Subcutaneous adipose tissue (tissue), 4 donors: ENCODE data around the gene NYNRIN. TPM values are rescaled to one million over a fixed set of nuclear protein-coding genes. Genes with fewer than 3 reads are reported as not detected.

Experiments
- total RNA-seq, 4 donors: library from RNA; depleted of rRNA; stranded (reverse); fragments of >200 nt; gene quantifications; one replicate each; pipeline ENCODE4 v1.1.0, GENCODE V29; 2016
- TF ChIP-seq, protein P1 (sequence below): fragments of 450-650 bp; IDR thresholded peaks from one replicate; pipeline ENCODE4 v1.5.1; 2016; ENCODE audit warnings: low read depth, mild to moderate bottlenecking, control low read depth, antibody characterized with exemption, moderate library complexity

The NYNRIN gene
- total RNA-seq, 4 donors from 2014 or later: 4.7 to 14.5 (median 7.8) TPM

DNA sequence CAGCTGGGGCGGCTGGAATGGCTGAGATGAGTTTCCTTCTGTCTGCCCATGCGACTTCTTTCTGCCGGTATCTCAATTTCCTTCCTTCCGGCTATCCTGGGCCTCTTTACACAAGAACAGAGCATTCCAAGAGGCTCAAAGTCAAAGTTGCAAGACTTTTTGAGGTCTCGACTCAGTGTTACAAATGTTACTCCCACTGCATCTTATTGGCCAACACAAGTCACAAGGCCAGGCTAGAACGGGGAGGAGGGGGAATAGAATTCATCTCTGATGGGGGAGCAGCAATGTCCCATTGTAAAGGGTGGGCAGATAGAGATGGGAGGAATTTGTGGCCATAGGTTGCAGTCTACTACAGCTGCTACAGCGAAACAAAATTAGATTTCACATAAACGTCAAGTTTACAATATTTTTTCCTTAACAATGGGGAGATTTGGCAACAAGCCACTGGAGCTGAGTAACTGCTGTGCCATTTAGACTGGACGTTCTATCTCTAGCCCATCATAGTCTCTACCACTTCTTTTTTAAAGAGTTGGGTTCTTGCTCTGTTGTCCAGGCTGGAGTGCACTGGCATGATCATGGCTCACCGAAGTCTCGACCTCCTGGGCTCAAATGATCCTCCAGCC lies 9.5 kb upstream of the NYNRIN start:
- TF ChIP-seq, protein P1, sequence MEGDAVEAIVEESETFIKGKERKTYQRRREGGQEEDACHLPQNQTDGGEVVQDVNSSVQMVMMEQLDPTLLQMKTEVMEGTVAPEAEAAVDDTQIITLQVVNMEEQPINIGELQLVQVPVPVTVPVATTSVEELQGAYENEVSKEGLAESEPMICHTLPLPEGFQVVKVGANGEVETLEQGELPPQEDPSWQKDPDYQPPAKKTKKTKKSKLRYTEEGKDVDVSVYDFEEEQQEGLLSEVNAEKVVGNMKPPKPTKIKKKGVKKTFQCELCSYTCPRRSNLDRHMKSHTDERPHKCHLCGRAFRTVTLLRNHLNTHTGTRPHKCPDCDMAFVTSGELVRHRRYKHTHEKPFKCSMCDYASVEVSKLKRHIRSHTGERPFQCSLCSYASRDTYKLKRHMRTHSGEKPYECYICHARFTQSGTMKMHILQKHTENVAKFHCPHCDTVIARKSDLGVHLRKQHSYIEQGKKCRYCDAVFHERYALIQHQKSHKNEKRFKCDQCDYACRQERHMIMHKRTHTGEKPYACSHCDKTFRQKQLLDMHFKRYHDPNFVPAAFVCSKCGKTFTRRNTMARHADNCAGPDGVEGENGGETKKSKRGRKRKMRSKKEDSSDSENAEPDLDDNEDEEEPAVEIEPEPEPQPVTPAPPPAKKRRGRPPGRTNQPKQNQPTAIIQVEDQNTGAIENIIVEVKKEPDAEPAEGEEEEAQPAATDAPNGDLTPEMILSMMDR: no peak

DNA sequence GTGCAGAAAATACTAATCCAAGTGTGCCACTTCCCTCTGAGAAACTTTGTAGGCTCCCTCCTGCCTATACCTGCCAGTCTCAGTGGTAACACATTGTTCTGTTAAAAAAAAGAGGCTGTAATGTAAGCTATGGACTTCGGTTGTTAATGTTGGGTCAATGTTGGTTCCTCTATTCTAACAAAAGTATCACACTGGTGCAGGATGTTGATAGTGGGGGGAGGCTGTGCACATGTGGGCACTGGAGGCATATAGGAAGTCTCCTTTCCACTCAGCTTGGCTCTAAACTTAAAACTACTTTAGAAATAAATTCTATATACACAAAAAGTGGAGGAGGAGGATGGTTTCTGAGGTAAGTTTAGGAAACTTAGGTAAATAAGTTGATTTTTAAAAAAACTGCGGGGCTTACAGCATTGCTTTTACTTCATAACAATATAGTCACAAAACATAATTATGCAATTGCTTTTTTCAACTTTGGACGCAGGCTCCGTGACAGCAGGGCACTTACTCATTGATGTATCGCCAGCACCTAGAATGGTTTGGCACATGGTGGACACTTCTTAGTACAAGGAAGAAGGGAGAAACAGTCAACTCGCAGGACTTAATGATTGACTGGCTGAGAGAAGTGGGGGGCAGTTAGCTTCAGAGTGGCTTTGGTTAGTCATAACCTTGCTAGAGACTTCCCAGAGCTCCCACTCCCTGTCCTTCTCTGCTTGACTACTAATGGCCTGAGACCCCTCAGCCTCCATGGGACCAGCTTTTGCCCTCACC lies 7.9 kb upstream of the NYNRIN start:
- TF ChIP-seq, protein P1: no peak

DNA sequence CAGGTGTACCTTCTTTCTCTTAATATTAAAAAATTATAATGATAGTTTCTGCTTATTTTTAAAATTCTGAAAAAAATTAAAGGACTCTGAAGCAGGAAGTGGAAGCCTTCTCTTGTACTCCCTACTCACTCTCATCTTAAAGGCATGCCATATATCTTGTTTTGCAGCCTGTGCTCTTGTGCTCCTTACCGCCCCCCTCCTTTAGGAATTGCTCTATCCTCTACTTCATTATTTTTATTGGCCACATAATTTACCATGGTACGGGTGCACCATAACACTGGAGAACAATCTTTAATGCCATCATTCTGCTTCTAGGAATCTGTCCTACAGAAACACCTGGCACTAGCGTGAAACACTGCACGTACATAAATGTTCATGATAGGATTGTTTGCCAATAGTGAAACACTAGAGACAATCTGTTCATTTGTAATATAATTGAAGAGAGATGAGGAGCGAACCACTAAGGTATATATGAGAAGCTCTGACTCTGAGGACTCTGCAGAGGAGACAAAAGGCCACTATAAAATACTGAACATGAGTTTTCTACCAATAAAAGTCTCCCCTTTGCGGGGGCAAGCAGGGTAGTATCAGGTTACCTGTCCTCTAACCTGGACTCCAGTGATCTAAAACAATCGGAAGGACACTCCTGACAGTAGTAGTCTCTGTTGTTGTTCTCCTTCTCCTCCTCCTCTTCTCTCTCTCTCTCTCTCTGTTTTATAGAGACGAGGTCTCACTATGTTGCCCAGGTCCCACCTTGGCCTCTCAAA lies 6.3 kb upstream of the NYNRIN start:
- TF ChIP-seq, protein P1: no peak

DNA sequence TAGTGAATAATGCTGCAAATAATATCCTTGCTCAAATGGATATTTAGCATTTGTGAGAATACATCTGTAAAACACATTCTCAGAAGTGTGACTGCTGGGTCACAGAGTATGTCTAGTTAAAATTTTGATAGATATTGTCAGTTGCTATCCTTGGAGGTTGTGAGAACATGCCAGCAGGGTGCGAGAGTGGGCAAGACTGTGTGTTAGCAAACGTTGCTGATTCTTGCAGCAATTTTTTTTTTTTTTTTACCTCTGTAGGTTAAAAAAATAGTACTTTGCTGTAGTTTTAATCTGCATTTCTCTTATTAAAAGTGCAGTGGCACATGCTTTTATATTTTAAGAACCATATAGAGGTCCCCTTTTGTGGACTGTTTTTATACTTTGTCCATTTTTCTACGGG lies 4.5 kb upstream of the NYNRIN start:
- TF ChIP-seq, protein P1: no peak

DNA sequence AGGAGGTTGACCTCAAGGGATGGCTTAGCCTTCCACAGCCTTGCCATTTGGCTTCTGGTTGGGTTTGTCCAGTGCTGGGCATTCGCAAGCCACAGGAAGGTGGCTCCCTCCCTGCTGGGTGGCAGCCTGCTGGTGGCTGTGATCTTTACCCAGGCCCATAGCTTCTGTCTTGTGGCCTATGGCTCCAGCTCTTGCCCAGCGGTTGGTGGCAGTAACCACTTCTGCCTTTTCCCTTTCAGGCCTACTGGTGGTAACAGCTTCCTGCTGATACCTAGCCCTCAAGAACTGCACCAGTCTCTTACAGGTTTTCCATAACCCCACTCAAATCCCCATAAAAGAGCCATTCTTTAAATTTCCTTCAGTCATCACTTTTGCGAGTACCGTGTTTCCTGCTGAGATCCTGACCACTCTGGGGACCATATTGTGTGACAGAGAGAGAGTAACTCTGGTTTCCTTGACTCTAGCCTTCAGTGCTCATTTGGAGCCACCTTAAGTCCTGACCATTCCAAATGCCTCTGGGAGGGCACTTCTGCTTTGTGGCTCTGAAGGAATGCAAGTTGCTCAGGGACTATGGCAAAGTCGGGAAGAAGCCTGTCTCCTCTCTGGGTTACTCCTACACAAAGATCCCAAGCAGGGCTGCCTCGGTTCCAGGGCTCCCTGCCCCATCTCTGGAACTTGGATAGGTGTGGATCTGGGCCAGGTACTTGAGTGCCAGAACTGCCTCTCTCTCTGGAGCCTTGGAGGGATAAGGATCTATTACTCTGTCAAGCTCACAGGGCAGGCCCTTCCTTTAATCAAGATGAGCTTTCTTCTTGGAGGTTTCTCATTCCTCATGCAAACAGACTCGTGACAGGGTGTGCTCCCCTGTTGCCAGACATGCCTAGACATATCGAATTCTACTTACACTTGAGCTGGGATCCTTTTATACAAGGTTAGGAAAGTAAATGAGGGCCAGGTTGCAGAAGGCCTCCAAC lies 2.9 kb upstream of the NYNRIN start:
- TF ChIP-seq, protein P1: no peak

DNA sequence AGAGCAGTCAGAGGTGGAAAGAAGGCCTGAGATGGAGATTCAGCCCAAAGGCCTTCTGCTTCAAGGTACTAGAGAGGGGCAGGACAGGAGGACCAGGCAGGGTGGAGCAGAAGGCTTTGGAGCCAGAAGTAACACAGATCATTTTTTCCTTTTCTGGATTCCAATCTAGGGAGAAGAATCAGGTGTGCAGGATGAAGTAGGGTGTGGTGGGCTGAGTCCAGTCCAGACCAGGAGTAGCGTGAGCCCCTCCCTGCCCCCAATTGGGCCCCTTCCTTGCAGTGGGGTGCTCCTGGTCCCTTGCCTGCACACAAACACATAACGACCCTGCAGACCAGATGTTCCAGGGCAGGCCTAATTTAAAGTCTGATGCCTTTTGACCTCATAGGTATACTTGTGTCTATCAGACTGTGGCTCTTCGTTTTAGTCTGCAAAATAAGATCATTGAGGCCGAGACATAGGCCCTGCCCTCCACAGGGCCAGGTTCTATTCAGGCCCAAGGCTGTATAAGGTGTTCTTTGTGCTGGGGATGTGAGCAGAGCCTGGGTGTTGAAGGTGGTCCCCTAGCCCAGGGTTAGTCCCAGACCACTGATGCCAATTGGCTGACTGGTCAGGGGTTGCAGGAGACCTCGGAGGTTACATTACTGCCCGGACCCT lies 1.0 kb upstream of the NYNRIN start:
- TF ChIP-seq, protein P1: no peak
